Fibroblast of pulmonary artery (primary cell): ENCODE measurements around the gene KLHL6.

Experiments
- DNase-seq: peaks from one replicate; pipeline ENCODE4 v3.0.0-alpha.2; 2010; ENCODE audit warnings: low read depth
- H3K4me3 ChIP-seq: replicated peaks from 2 replicates; pipeline ENCODE4 v1.5.1; 2011; ENCODE audit warnings: low read depth, mild to moderate bottlenecking, control low read depth, low read length, moderate library complexity
- TF ChIP-seq, protein P1 (sequence below): IDR thresholded peaks from 2 replicates; pipeline ENCODE4 v1.5.1; 2011; ENCODE audit warnings: mild to moderate bottlenecking, control low read depth, low read length, inconsistent platforms; ENCODE audit errors: missing control alignments

KLHL6 gene

GRCh38 chr3:183487896-183488295, 67.6 kb downstream of the KLHL6 start:
- H3K4me3 ChIP-seq: no peak overlapping the region
- TF ChIP-seq, protein P1, sequence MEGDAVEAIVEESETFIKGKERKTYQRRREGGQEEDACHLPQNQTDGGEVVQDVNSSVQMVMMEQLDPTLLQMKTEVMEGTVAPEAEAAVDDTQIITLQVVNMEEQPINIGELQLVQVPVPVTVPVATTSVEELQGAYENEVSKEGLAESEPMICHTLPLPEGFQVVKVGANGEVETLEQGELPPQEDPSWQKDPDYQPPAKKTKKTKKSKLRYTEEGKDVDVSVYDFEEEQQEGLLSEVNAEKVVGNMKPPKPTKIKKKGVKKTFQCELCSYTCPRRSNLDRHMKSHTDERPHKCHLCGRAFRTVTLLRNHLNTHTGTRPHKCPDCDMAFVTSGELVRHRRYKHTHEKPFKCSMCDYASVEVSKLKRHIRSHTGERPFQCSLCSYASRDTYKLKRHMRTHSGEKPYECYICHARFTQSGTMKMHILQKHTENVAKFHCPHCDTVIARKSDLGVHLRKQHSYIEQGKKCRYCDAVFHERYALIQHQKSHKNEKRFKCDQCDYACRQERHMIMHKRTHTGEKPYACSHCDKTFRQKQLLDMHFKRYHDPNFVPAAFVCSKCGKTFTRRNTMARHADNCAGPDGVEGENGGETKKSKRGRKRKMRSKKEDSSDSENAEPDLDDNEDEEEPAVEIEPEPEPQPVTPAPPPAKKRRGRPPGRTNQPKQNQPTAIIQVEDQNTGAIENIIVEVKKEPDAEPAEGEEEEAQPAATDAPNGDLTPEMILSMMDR: no peak
- DNase-seq: no peak

DNA sequence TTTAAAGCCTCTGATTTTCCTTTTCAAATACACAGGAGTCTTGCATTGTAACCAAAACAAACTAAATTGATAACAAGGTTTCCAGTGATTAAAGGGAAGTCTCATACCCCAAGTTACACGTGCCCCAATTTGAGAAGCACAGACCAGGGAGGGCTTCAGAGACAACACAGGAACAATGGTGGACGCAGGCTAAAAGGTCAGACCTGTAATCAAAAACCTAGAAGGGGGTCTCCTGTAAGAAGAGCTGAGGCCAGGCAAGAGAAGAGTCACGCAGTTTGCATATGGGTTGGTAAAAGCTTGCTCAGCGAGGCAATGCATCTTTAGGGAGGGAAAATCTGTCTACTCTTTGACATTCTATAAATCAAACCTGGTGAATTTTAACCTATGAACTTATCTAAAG, 68.5 kb downstream of the KLHL6 start:
- TF ChIP-seq, protein P1: no peak
- no peak overlapping the region for H3K4me3 ChIP-seq
- no peak for DNase-seq

GRCh38 chr3:183486472-183486871, 69.0 kb downstream of the KLHL6 start:
- TF ChIP-seq, protein P1: no peak
- no peak overlapping the region for H3K4me3 ChIP-seq
- no peak for DNase-seq

DNA sequence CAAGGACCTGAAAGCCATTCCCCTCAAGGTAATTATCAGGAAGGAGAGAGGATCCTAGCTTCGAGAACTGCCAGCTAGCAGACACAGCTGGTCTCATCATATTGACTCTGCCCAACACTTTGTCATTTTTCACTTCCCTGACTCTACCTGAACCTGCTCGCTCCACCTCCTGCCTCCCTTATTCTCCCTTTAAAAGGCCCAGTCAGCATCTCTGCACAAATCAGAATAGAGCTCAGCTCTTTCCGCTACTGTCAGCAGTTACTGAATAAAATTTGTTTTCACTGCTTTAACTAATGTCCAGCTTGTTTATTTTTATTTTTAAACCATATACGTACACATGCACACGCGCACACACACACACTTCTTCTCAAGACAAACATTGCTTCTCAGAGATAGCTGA, 69.9 kb downstream of the KLHL6 start:
- TF ChIP-seq, protein P1: no peak
- H3K4me3 ChIP-seq: no peak overlapping the region
- DNase-seq: no peak

DNA sequence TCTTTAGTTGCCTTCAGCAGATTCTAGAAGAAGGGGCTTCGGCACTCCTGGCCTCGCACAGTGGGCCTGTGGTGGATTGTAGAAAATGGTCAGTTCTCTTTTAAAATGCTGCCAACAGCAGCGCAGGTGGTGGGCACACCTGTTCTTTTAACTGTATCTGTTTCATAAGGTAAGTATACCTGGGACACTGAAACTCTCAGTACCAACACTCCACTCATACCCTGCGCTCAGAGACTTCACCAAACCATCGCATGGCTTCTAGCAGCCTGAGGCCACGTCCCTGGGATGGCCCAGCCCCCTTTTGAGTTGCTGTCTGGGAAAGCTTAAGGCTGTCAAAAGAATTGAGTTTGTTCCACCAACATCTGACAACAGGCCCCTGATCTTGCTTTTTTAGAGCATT, 70.4 kb downstream of the KLHL6 start:
- TF ChIP-seq, protein P1: no peak
- DNase-seq: no peak
- no peak overlapping the region for H3K4me3 ChIP-seq

- DNase-seq: no peak
- H3K4me3 ChIP-seq: no peak overlapping the region
- TF ChIP-seq, protein P1: no peak
These were observed 71.0 kb downstream of the KLHL6 start for GRCh38 chr3:183484431-183485075.

GRCh38 chr3:183481582-183481981, 73.9 kb downstream of the KLHL6 start:
- no peak overlapping the region for H3K4me3 ChIP-seq
- no peak for DNase-seq
- TF ChIP-seq, protein P1: no peak
